Right forelimb (tissue), 1 donor: ENCODE measurements around the gene PSTPIP1.
A peak's percentile ranks its signal among the peaks of the same experiment; 100 is the strongest.

Source experiments
- DNase-seq: peaks from one replicate; pipeline ENCODE4 v3.0.0-alpha.2; 2018

PSTPIP1 gene

DNA sequence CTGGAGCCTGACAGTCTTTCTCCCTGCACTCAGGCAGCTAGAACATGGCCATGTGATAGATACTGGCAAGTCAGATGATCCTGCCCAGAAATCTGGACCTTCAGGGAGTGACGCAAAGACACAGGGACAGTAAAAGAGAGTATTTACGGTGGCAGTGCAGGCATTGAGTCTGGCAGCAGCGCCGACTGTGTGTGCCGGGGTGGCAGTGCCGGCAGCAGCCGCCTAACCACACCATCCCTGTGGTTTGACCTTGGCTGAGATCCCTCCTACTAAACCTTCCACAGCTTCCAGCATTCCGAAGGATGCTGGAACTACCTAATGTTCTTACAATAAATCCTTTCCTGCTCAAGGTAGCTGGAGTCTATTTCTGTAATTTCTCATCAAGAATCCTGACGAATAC lies 80.6 kb downstream of the PSTPIP1 start:
- no peak for DNase-seq

DNA sequence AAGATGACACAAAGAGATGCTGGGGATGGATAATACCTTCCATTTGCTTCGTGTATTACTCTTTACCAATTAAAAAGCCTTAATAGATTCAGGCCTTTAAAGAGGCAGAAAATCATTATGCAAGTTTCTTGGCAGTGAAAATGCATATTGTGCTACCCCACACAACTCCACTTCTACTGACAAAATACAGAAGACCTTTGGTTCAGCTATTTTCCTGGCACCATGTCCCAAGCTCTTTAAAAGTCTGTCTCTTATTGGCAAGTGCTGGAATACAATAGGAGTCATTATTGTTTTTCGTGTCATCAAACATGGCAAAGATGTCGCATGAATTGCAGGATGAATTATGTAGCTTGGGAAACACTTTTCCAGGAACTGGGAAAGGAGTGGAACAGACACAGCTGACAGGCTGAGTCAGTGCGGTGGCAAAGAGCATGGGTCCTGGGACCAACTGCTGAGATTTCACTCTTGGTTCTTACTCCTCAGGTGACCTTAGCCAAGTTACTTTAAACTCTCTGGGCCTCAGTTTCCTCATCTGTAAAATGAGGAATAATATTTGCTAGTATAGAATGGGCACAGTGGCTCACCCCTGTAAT lies 81.5 kb downstream of the PSTPIP1 start:
- no peak for DNase-seq

- DNase-seq, result no peak
Measured at GRCh38 chr15:77081971-77082370, 87.0 kb downstream of the PSTPIP1 start.

- peak; percentile 64 for DNase-seq
Measured at GRCh38 chr15:77083381-77084160, 88.6 kb downstream of the PSTPIP1 start.

DNA sequence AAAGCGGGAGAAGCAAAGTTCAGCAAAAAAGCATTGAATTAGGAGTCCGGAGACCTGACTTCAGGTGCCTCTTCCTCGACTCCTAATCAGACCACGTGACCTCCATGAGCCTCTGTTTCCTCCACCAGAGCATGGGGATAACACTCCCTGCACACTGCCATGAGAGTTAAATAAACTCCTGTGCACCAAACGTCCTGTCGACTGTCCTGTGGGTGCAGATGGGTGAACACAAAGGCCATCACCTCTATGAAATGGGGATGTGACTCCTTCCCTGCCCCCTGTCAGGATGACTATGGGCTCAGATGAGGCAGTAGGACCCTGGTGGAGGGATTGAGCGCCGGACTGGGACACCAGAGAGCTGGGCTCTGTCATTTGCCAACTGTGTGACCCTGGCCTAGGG lies 89.5 kb downstream of the PSTPIP1 start:
- DNase-seq, result no peak

DNA sequence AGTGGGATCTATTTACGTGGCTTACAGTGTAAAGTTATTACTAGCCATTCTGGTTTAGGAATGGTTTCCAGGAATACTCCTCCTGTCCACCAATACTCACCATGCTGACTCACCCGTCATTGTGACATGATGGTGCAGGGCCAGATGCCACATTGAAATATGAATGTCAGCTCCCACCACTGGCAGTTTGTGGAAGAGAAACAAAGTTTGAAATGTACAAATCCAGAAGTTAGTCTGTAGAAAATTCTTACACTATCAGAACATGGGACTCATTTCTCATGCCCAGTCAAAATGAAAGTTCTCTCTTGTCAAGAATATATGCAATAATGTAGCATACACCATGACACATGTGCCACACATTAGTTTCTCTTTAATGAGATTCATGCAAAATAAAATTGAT lies 90.4 kb downstream of the PSTPIP1 start:
- no peak for DNase-seq
